Stimulated activated CD4-positive, alpha-beta T cell treated with anti-CD3 and anti-CD28 coated beads, Interleukin-4, amount 100 ng/mL, for 48 hours (primary cell): ENCODE data around the gene FEN1.

Experiments
- DNase-seq, 2 donors: peaks; one replicate each; pipeline ENCODE4 v3.0.0-alpha.2; 2020; ENCODE audit warnings: low read depth in 2 of 2

FEN1 gene

GRCh38 chr11:61792310-61793082 lies at the start of gene FEN1, which contains the start of gene TMEM258:
TSS of gene FEN1 (plus strand) at chr11:61792911. CDS start at chr11:61795362, 2,451 bp downstream.
TSS of gene TMEM258 (minus strand) at chr11:61792599. CDS start at chr11:61792558, 41 bp downstream.
- peak; percentile 82 to 84 for DNase-seq

- DNase-seq, result no peak
These were observed 49.1 kb upstream of the FEN1 start for GRCh38 chr11:61743486-61744095.

- DNase-seq, result no peak
These were observed 48.5 kb upstream of the FEN1 start for GRCh38 chr11:61744181-61744580.

- DNase-seq, result no peak
These were observed 48.0 kb upstream of the FEN1 start for GRCh38 chr11:61744609-61745156.

- DNase-seq, result no peak
These were observed 46.8 kb upstream of the FEN1 start for GRCh38 chr11:61745781-61746441.

- DNase-seq, result no peak
These were observed 46.1 kb upstream of the FEN1 start for GRCh38 chr11:61746442-61747191.

- peak in 1 of 2 donors; percentile 46 for DNase-seq
These were observed 45.3 kb upstream of the FEN1 start for GRCh38 chr11:61747192-61747966.

- DNase-seq, result no peak
These were observed 44.8 kb upstream of the FEN1 start for GRCh38 chr11:61747967-61748285.

GRCh38 chr11:61749591-61750217 lies 43.0 kb upstream of the FEN1 start:
- DNase-seq, result no peak

- DNase-seq, result no peak
These were observed 42.0 kb upstream of the FEN1 start for GRCh38 chr11:61750631-61751273.

GRCh38 chr11:61751384-61751783 lies 41.3 kb upstream of the FEN1 start:
- no peak for DNase-seq

- peak; percentile 29 to 54 for DNase-seq
These were observed 40.4 kb upstream of the FEN1 start, which contains the start of gene MYRF for GRCh38 chr11:61752117-61752924. TSS of gene MYRF (plus strand) at chr11:61752636. CDS start at chr11:61752745, 109 bp downstream.

- DNase-seq, result no peak
These were observed 39.7 kb upstream of the FEN1 start for GRCh38 chr11:61752925-61753521.

GRCh38 chr11:61753672-61754071 lies 39.0 kb upstream of the FEN1 start:
- DNase-seq, result no peak

- no peak for DNase-seq
These were observed 37.9 kb upstream of the FEN1 start for GRCh38 chr11:61754534-61755482.

GRCh38 chr11:61756147-61756451 lies 36.6 kb upstream of the FEN1 start:
- DNase-seq, result no peak

- no peak for DNase-seq
These were observed 36.1 kb upstream of the FEN1 start for GRCh38 chr11:61756452-61757212.
